ENCODE measurements around the gene BRCC3.

- TF ChIP-seq EZH2phosphoT487 (IDR thresholded peaks at IDR 0.05; ENCODE audit: low read length) (no peak), CTCF (IDR thresholded peaks at IDR 0.05; ENCODE audit: low read length) (no peak)
Measured at GRCh38 chrX:155069414-155069813, 1.9 kb upstream of the BRCC3 start.

Measured in MM.1S (cell line).